ENCODE measurements around the gene USB1.

Gene USB1

DNA sequence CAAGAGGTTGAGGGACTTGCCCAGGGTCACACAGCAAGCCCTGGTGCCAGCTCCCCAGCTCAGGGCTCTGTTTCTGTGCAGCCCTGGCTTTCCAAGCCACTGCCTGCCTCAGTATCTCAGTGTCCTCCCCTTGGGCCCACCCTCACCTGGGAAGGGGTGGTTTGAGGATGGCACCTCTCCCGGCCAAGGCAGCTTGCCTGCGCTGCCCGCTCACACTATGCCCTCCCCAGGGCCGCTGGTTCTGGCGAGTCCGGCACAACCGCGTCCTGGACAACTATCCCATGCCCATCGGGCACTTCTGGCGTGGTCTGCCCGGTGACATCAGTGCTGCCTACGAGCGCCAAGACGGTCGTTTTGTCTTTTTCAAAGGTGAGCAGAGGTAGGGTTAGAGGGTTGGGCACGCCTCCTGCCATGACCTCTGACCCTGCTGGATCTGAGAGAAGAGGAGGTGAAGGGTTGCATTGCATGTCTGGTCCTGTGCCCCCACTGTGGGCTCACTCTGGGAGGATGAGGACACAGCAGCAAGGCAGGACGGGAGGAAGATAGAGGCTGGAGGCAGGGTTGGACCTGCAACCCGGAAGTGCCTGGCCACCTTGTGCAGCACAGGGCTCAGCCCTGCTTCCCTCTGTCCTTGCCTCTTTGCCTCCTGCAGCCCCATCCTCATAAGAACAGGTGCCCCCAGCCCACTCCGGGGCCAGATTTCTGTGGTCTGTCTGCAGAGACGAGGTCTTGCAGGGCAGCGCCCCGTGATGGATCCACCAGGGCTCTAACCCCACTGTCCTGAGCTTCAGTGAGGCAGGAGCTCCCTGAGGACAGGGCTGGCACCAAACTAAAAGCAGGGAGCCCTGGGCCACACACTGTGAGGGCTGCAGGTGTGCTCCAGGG lies 41.0 kb downstream of the USB1 start:
- Mint-ChIP-seq H3K4me1 (no peaks in the 10 kb centered on the region), H3K4me3 (no peak overlapping the region), H3K9me3 (no peaks in the 10 kb centered on the region), H3K27me3 (no peaks in the 10 kb centered on the region), H3K27ac (no peak overlapping the region), H3K36me3 (no peaks in the 10 kb centered on the region)

DNA sequence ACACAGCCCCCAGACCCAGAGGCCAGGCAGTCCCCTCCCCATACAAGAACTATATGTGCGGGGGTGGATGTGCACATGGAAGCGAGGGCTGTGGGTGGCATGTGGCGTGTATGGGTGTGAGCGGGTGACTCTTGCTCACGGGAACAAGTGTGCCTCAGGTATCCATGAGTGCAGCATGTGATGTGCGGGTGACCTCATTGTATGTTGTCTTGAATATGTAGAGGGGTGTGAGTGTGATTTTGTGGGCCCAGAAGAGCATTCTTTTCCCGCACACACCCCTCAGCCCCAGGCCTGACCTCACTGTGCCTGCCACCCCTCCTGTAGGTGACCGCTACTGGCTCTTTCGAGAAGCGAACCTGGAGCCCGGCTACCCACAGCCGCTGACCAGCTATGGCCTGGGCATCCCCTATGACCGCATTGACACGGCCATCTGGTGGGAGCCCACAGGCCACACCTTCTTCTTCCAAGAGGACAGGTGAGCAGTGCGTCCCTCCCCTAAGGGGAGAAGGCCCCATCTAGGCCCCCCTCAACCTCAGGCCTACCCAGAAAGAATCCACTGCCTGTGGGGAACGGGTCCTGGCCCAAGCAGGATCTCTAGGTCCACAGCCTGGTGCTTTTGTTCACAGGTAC lies 41.8 kb downstream of the USB1 start:
- Mint-ChIP-seq H3K4me1 (no peaks in the 10 kb centered on the region), H3K27ac (no peak overlapping the region), H3K27me3 (no peaks in the 10 kb centered on the region), H3K4me3 (no peak overlapping the region), H3K36me3 (no peaks in the 10 kb centered on the region), H3K9me3 (no peaks in the 10 kb centered on the region)

GRCh38 chr16:58043571-58044155 lies 42.5 kb downstream of the USB1 start:
- H3K36me3 Mint-ChIP-seq = no peaks in the 10 kb centered on the region
- no peaks in the 10 kb centered on the region for H3K27me3 Mint-ChIP-seq
- no peaks in the 10 kb centered on the region for H3K9me3 Mint-ChIP-seq
- no peaks in the 10 kb centered on the region for H3K4me1 Mint-ChIP-seq
- no peak overlapping the region for H3K4me3 Mint-ChIP-seq
- H3K27ac Mint-ChIP-seq = no peak overlapping the region

GRCh38 chr16:58044266-58045019 lies 43.2 kb downstream of the USB1 start:
- Mint-ChIP-seq H3K4me3 (no peak overlapping the region), H3K27me3 (no peaks in the 10 kb centered on the region), H3K27ac (no peak overlapping the region), H3K9me3 (no peaks in the 10 kb centered on the region), H3K4me1 (no peaks in the 10 kb centered on the region), H3K36me3 (no peaks in the 10 kb centered on the region)

- no peaks in the 10 kb centered on the region for H3K27me3 Mint-ChIP-seq
- H3K9me3 Mint-ChIP-seq = no peaks in the 10 kb centered on the region
Measured at GRCh38 chr16:58045096-58045495, 43.9 kb downstream of the USB1 start.

GRCh38 chr16:58046054-58046881 lies 45.1 kb downstream of the USB1 start:
- Mint-ChIP-seq H3K36me3 (no peaks in the 10 kb centered on the region), H3K4me3 (no peak overlapping the region), H3K9me3 (no peaks in the 10 kb centered on the region), H3K4me1 (no peaks in the 10 kb centered on the region), H3K27me3 (no peaks in the 10 kb centered on the region), H3K27ac (no peak overlapping the region)

More at GRCh38 chr16:58045096-58045495, 43.9 kb downstream of the USB1 start:
- no peaks in the 10 kb centered on the region for H3K4me1 Mint-ChIP-seq
- no peak overlapping the region for H3K4me3 Mint-ChIP-seq
- no peak overlapping the region for H3K27ac Mint-ChIP-seq
- H3K36me3 Mint-ChIP-seq = no peaks in the 10 kb centered on the region

DNA sequence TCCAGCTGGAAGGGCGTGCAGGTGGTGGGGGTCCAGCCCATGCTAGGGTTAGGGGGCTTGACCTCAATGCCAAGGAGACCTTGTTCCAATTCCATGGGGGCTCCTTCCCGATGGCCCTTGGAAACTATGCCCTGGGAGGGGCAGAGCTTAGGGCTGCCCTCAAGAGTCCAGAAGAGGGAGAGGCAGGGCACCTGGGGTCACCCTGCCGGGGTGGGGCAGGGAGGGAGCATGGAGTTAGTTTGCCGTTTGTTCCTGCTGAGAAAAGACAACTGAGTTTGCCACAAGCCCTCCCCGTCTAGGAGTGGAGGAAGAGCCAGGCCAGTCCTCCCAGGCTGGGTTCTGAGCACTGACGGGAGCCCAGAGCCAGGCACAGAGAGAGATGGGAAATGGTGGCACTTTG lies 45.7 kb downstream of the USB1 start:
- H3K36me3 Mint-ChIP-seq = no peaks in the 10 kb centered on the region
- H3K4me3 Mint-ChIP-seq = no peak overlapping the region
- H3K9me3 Mint-ChIP-seq = no peaks in the 10 kb centered on the region
- H3K4me1 Mint-ChIP-seq = no peaks in the 10 kb centered on the region
- H3K27ac Mint-ChIP-seq = no peak overlapping the region
- no peaks in the 10 kb centered on the region for H3K27me3 Mint-ChIP-seq

- no peaks in the 10 kb centered on the region for H3K36me3 Mint-ChIP-seq
- H3K4me3 Mint-ChIP-seq = no peak overlapping the region
- no peaks in the 10 kb centered on the region for H3K4me1 Mint-ChIP-seq
- no peak overlapping the region for H3K27ac Mint-ChIP-seq
- no peaks in the 10 kb centered on the region for H3K27me3 Mint-ChIP-seq
- H3K9me3 Mint-ChIP-seq = no peaks in the 10 kb centered on the region
Measured at GRCh38 chr16:58047557-58048348, 46.5 kb downstream of the USB1 start.

- no peaks in the 10 kb centered on the region for H3K27me3 Mint-ChIP-seq
- H3K27ac Mint-ChIP-seq = no peak overlapping the region
- H3K4me3 Mint-ChIP-seq = no peak overlapping the region
- H3K9me3 Mint-ChIP-seq = no peaks in the 10 kb centered on the region
- no peaks in the 10 kb centered on the region for H3K4me1 Mint-ChIP-seq
- no peaks in the 10 kb centered on the region for H3K36me3 Mint-ChIP-seq
Measured at GRCh38 chr16:58048494-58049231, 47.5 kb downstream of the USB1 start.

GRCh38 chr16:58049232-58050185 lies 48.3 kb downstream of the USB1 start:
- H3K27ac Mint-ChIP-seq = no peak overlapping the region
- H3K9me3 Mint-ChIP-seq = no peaks in the 10 kb centered on the region
- H3K36me3 Mint-ChIP-seq = no peaks in the 10 kb centered on the region
- H3K4me1 Mint-ChIP-seq = no peaks in the 10 kb centered on the region
- H3K27me3 Mint-ChIP-seq = no peaks in the 10 kb centered on the region
- no peak overlapping the region for H3K4me3 Mint-ChIP-seq

DNA sequence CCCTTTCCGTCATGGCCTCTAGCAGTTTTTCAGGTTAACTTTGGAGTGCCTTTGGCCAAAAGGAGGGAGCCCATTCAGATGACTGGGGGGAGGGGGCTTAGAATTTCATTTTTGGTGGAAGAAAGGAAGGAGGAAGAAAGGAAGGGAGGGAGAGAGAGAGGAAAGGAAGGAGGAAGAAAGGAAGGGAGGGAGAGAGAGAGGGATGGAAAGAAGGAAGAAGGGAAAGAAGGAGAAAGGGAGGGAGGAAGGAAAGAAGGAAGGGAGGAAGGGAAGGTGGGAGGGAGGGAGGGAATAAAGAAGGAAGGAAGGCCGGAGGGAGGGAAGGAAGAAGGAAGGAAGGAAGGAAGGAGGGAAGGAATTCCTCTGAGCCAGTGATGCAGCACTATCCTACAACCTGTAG lies 50.1 kb downstream of the USB1 start:
- Mint-ChIP-seq H3K27me3 (no peaks in the 10 kb centered on the region), H3K27ac (no peak overlapping the region), H3K4me3 (no peak overlapping the region)

GRCh38 chr16:58051821-58052603 lies 50.8 kb downstream of the USB1 start:
- Mint-ChIP-seq H3K27me3 (no peaks in the 10 kb centered on the region), H3K36me3 (no peaks in the 10 kb centered on the region), H3K4me3 (no peak overlapping the region), H3K27ac (no peak overlapping the region), H3K9me3 (no peaks in the 10 kb centered on the region), H3K4me1 (no peaks in the 10 kb centered on the region)

More for the DNA sequence above, 50.1 kb downstream of the USB1 start:
- Mint-ChIP-seq H3K9me3 (no peaks in the 10 kb centered on the region), H3K4me1 (no peaks in the 10 kb centered on the region), H3K36me3 (no peaks in the 10 kb centered on the region)
